Measurements from ENCODE around the gene EFHD2. TPM values are rescaled to one million over a fixed set of nuclear protein-coding genes. Genes with fewer than 3 reads are reported as not detected.
"Not testable (repeated sequence)": the region's sequence is repeated elsewhere in the genome, so short reads cannot be mapped to it uniquely, and the experiment has no call there.

The EFHD2 gene
- total RNA-seq, 1 experiment from 2014 or later: 52.5 TPM

DNA sequence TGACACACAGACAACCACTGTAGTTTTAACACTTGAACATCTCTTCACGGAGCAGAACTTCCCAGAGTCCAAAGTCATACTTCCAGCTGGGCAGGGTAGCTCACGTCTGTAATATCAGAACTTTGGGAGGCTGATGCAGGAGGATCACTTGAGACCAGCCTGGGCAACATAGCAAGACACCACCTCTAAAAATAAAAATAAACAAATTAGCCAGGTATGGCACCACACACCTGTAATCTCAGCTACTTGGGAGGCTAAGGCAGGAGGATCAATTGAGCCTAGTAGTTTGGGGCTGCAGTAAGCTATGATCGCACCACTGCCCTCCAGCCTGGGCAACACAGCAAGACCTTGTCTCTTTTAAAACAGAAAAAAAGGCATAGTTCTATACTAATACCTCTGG lies 24.3 kb upstream of the EFHD2 start:
- in situ Hi-C loops (cut with HindIII; ENCODE audit: low sequenced_read_pairs): no loop called here
- DNase-seq (ENCODE audit: low spot score): no peak

- peak; percentile 29 for DNase-seq (ENCODE audit: low spot score)
These were observed 23.4 kb upstream of the EFHD2 start for GRCh38 chr1:15386164-15386749.

GRCh38 chr1:15388201-15388880 lies 21.3 kb upstream of the EFHD2 start:
- no peak for DNase-seq (ENCODE audit: low spot score)
- in situ Hi-C loops (cut with HindIII; ENCODE audit: low sequenced_read_pairs): no loop called here

More at GRCh38 chr1:15386164-15386749, 23.4 kb upstream of the EFHD2 start:
- in situ Hi-C loops (cut with HindIII; ENCODE audit: low sequenced_read_pairs): no loop called here

GRCh38 chr1:15389828-15390227 lies 19.9 kb upstream of the EFHD2 start:
- in situ Hi-C loops (cut with HindIII; ENCODE audit: low sequenced_read_pairs); DNase-seq (ENCODE audit: low spot score): not testable (repeated sequence)

DNA sequence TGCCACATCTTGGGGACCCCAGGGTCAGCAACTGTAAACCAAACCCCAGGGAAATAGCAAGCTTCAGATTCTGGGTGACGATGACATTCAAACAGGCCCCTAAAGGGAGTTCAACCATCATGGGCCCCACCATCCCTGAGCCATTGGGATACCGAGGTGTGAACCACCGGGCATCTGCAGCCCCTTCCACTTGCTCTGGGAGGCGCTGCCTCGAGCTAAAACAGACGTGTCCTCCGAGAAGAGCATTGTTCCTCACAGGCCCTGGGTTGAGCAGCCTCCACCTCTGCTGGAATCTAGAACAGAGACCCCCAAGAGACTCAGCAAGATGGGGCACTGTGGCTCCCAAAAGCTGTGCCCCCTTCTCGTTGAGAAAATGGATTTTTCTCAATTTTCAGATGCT lies 19.0 kb upstream of the EFHD2 start:
- in situ Hi-C loops (cut with HindIII; ENCODE audit: low sequenced_read_pairs): no loop called here

GRCh38 chr1:15391366-15391765 lies 18.3 kb upstream of the EFHD2 start:
- DNase-seq (ENCODE audit: low spot score): no peak
- in situ Hi-C loops (cut with HindIII; ENCODE audit: low sequenced_read_pairs): no loop called here

More for the DNA sequence above, 19.0 kb upstream of the EFHD2 start:
- DNase-seq (ENCODE audit: low spot score): no peak

GRCh38 chr1:15393475-15394257 lies 16.0 kb upstream of the EFHD2 start:
- in situ Hi-C loops (cut with HindIII; ENCODE audit: low sequenced_read_pairs): no loop called here
- no peak for DNase-seq (ENCODE audit: low spot score)

DNA sequence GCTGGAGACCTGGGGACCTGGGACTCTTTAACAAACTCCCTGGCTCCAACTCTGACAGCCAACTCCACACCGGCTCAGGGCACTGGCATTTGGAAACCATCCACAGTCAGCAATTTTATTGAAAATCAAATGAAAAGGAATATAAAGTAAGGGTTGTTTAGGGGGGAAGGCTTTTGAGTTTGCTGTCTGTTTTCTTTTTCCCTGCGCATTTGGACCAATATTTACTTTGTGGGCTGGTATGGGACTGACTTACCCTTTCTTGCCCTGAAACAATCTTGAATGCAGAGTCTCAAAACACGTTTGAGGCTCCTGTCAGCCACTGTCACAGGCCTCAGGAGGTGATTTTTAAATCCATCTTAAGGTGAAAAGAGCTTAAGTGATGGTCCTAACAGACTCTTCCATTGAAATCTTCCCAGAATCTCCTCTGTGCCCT lies 15.4 kb upstream of the EFHD2 start:
- no peak for DNase-seq (ENCODE audit: low spot score)
- in situ Hi-C loops (cut with HindIII; ENCODE audit: low sequenced_read_pairs): no loop called here

- no peak for DNase-seq (ENCODE audit: low spot score)
- in situ Hi-C loops (cut with HindIII; ENCODE audit: low sequenced_read_pairs): no loop called here
These were observed 12.5 kb upstream of the EFHD2 start for GRCh38 chr1:15397236-15397635.

DNA sequence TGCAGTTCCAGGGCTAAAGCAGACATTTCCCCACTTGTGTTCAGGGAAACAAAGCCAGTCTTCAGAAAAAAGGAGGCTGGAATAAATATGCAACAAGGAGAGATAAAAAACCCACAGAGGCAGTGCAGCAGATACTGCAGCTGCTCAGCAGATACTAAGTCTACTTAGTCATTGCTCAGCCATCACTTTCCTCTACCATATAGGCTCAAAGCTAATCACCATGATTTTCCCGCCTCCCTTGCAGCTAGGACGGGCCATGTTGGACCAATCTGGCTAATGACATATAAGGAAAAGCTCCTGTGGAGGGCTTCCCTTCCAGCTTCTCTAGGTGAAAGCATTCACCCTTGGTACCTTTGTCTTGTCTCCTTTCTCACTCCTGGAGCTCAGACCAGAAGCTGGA lies 10.0 kb upstream of the EFHD2 start:
- DNase-seq (ENCODE audit: low spot score): no peak
- in situ Hi-C loops (cut with HindIII; ENCODE audit: low sequenced_read_pairs): no loop called here

DNA sequence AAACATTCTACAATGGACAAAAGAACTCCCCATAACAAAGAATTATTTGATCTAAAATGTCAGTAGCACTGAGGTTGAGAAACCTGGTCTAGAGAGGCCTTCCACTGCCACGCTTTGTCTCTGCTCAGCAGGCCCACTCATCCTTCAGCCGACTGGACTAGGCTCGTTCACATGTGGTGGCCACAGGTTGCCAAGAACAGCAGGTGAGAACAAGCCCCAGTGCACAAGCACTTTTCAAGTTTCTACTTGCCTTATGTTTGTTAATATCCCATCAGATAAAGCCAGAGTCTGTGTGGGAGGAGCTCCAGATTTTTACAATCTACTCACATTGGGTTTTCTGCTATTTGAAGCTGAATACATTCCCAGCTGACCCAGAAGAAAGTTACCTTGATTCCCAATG lies 9.1 kb upstream of the EFHD2 start:
- in situ Hi-C loops (cut with HindIII; ENCODE audit: low sequenced_read_pairs): no loop called here
- peak; percentile 32 for DNase-seq (ENCODE audit: low spot score)

DNA sequence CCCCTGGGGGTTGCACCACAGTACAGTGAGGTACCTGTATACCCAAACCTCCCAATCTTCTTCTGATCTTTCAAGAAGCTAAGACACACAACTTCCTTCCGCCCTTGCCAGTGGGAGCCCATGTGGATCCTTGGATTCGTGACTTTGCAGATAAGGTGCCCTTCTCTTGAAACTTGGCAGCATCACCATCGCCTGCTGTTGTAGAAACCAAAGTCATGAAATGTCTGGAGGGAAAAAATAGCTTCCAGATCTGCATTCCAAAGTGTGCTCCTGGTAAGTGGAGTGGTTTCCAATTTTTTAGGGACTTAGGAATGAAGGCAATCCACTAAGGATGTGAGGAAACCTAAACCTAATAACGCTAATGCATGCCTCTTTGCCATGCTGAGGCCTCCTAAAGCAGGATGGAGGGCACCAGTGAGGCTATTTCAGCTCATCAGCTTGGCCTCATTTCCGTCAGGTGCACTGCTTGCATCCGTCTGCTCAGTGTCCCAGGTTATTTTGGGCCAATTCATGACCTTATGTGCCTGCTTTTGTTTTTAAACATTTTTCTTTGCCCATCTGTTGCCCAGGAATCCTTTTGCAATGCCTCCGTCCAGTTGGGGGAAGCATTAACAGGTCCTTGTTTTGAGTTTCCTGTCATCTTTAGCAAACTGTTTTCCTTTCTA lies 8.2 kb upstream of the EFHD2 start:
- DNase-seq (ENCODE audit: low spot score): peak; percentile 96
- in situ Hi-C loops (cut with HindIII; ENCODE audit: low sequenced_read_pairs): no loop called here

- in situ Hi-C loops (cut with HindIII; ENCODE audit: low sequenced_read_pairs): no loop called here
- no peak for DNase-seq (ENCODE audit: low spot score)
These were observed 6.8 kb upstream of the EFHD2 start for GRCh38 chr1:15402809-15403450.

GRCh38 chr1:15403962-15404580 lies 5.6 kb upstream of the EFHD2 start:
- in situ Hi-C loops (cut with HindIII; ENCODE audit: low sequenced_read_pairs): no loop called here
- DNase-seq (ENCODE audit: low spot score): no peak

GRCh38 chr1:15405106-15405850 lies 4.4 kb upstream of the EFHD2 start:
- in situ Hi-C loops (cut with HindIII; ENCODE audit: low sequenced_read_pairs): no loop called here
- no peak for DNase-seq (ENCODE audit: low spot score)

DNA sequence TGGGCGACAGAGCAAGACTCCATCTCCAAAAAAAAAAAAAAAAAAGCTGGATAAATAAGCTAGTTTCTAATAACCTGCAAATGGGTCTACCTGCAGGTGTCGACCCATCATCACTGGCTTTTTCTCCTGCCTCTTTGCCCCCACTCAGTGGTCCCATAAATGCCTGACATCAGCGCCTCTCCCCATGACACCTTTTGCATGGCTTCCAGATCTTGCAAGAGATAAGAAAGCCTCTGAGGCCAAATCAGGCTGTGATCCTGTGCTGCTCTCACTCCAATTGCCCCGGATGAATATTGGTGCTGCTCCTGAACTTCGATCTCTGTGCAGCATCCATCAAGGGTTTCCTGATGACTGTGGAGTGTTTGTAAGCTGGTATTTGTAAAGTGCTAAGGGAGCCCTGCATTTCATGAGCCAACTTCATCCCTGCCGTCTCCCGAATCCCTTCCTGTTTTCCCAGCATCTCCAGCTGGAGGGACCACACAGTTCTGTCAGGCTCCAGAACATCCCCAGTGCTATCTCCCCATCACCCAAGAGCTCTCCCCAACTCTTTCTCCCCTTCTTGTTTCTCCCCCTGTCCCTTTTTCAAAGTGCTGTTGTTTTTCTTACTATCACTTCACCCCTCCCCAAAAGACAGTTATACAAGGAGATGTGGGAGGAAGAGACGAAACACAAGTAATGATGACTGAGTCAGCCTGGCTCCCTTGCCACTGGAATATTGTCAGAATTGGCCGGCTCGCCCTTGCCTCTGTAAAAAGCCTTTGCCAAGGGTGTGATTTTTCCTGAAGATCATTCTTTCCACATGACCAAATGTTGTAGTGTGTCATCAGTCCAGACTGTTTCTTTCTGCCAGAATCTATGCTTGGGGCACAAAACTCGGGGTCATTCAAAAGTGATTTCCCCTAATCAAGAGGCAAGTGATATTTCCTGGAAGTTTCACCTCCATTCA lies 2.8 kb upstream of the EFHD2 start:
- in situ Hi-C loops (cut with HindIII; ENCODE audit: low sequenced_read_pairs): no loop called here
- peak; percentile 36 for DNase-seq (ENCODE audit: low spot score)

DNA sequence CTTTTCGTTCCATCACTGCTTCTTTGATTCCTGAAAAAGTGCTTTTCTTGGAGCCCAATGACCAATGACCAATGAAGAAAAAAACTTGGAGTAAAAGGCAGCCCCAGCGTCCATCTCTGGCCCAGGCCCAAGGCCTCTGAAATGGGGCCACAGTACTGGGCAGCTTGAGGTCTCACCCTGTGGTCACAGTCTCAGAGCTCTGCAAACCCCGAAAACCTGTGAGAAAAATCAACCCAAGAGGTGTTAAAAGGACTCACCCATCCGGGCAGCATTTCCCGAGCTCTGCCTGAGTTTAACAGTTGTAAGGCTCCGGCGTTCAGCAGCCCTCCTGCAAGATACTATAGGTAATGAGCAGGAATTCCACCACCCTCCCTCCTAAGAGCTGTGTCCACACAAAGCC lies 2.1 kb upstream of the EFHD2 start:
- DNase-seq (ENCODE audit: low spot score): peak; percentile 38
- in situ Hi-C loops (cut with HindIII; ENCODE audit: low sequenced_read_pairs): no loop called here

Data from G401 (cell line).